Right lobe of liver (tissue), 6 donors: ENCODE results near the gene CYSLTR2. TPM values are rescaled to one million over a fixed set of nuclear protein-coding genes. Genes with fewer than 3 reads are reported as not detected.

Experiments used
- ATAC-seq, 4 donors: fragments of 200-7000 bp; cut with Tn5 transposase; one replicate each; pipeline ENCODE4 v1.9.1; 2020; ENCODE audit warnings: mild to moderate bottlenecking in 4 of 4, moderate library complexity in 4 of 4
- DNase-seq, 3 donors: peaks; one replicate each; pipeline ENCODE4 v3.0.0-alpha.2; 2020
- H3K27ac ChIP-seq, 3 donors: fragments of 200-600 bp; one replicate each; pipeline ENCODE4 v1.8.0; 2022
- H3K27me3 ChIP-seq, 2 donors: fragments of 200-600 bp; one replicate each; pipeline ENCODE4 v1.8.0; 2022
- H3K36me3 ChIP-seq, 4 donors: fragments of 200-600 bp; sonication (generic) in 1 of 4; one replicate each; pipeline versions ENCODE4 v1.5.1 to v1.8.0; 2017 to 2022; ENCODE audit warnings: control low read depth in 1 of 4
- H3K4me1 ChIP-seq, 4 donors: fragments of 200-600 bp; sonication (generic) in 1 of 4; one replicate each; pipeline versions ENCODE4 v1.5.1 to v1.8.0; 2017 to 2022; ENCODE audit warnings: control low read depth in 1 of 4
- H3K4me3 ChIP-seq, 3 donors: fragments of 200-600 bp; one replicate each; pipeline ENCODE4 v1.8.0; 2022
- H3K9me3 ChIP-seq, 4 donors: fragments of 200-600 bp; sonication (generic) in 1 of 4; one replicate each; pipeline versions ENCODE4 v1.5.1 to v1.8.0; 2017 to 2022; ENCODE audit warnings: control low read depth in 1 of 4
- CTCF ChIP-seq, 4 donors: fragments of 200-600 bp in 3 of 4; fragments of 450-650 bp in 1 of 4; IDR thresholded peaks; one replicate each; pipeline versions ENCODE4 v1.5.1 to v1.8.0; 2016 to 2022; ENCODE audit warnings: antibody characterized with exemption in 4 of 4, mild to moderate bottlenecking in 2 of 4
- POLR2A ChIP-seq: fragments of 450-650 bp; IDR thresholded peaks from one replicate; pipeline ENCODE4 v1.6.1; 2017; ENCODE audit warnings: antibody characterized with exemption, mild to moderate bottlenecking
- WGBS: methylation state at CpG from one replicate; pipeline ENCODE4 v1.1.6; 2018; ENCODE audit warnings: low coverage, low lambda C conversion rate; ENCODE audit not compliant: insufficient coverage; ENCODE audit errors: missing lambda C conversion rate; 5-methylcytosine and 5-hydroxymethylcytosine counted together
- intact Hi-C, 2 donors: fragments of 100-400 bp; cut with DNase I; formaldehyde crosslinking; loops; one replicate each; pipeline versions ENCODE4 v1.11.2 to v1.14.1; 2022
- total RNA-seq, 6 experiments: library from RNA; depleted of rRNA in 2 of 6; stranded (reverse); fragments of >200 nt in 2 of 6; fragmentation: NEBNext Ultra II Directional in 3 of 6; extraction: Animal tissue kit (Norgen Biotek cat#: 25700) in 3 of 6; gene quantifications; one replicate each; pipeline versions ENCODE4 v1.1.0 to v1.2.4, GENCODE V29; 2016 to 2023
- donor health status: DM: no; HTN: yes; CAD: no.
- donor health status: DM: no; HTN: no; CAD: no.
- donor health status: DM: no; HTN: no; CAD: no.
- donor health status: DM: no; HTN: yes; CAD: no.
- donor health status: DM: no; HTN: yes; CAD: no.

CYSLTR2 gene
- total RNA-seq, 6 experiments from 2014 or later = 0.06 to 0.93 (median 0.14) TPM

GRCh38 chr13:48624016-48624415 is 29.7 kb upstream of the CYSLTR2 start:
- no peak for TF ChIP-seq CTCF (IDR thresholded peaks at IDR 0.05)
- TF ChIP-seq POLR2A = no peak
- 62% methylated on average over 2 of the region's 4 CpGs for WGBS
- H3K36me3 ChIP-seq = no peaks in the 10 kb centered on the region
- DNase-seq (no peak), ATAC-seq (no peak)
- peaks cover 0 to 24% (median 8%) of the 10 kb centered on the region in 4 donors for H3K4me1 ChIP-seq
- no peak overlapping the region for H3K4me3 ChIP-seq
- H3K27me3 ChIP-seq = no peaks in the 10 kb centered on the region
- H3K27ac ChIP-seq = no peak overlapping the region
- intact Hi-C loops = no loop called here
- no peaks in the 10 kb centered on the region for H3K9me3 ChIP-seq

GRCh38 chr13:48624858-48625257 is 28.9 kb upstream of the CYSLTR2 start:
- DNase-seq = no peak
- TF ChIP-seq CTCF (IDR thresholded peaks at IDR 0.05) (no peak), POLR2A (no peak)
- Histone ChIP-seq H3K4me3 (no peak overlapping the region), H3K27ac (peak overlapping the region in 1 of 3 donors; percentile 30), H3K36me3 (no peaks in the 10 kb centered on the region), H3K9me3 (no peaks in the 10 kb centered on the region), H3K27me3 (no peaks in the 10 kb centered on the region), H3K4me1 (peaks cover 0 to 24% (median 8%) of the 10 kb centered on the region in 4 donors)
- peak in 2 of 4 donors; percentile 32 to 33 for ATAC-seq
- intact Hi-C loops = no loop called here
- 33% methylated on average over 4 of the region's 4 CpGs for WGBS

DNA sequence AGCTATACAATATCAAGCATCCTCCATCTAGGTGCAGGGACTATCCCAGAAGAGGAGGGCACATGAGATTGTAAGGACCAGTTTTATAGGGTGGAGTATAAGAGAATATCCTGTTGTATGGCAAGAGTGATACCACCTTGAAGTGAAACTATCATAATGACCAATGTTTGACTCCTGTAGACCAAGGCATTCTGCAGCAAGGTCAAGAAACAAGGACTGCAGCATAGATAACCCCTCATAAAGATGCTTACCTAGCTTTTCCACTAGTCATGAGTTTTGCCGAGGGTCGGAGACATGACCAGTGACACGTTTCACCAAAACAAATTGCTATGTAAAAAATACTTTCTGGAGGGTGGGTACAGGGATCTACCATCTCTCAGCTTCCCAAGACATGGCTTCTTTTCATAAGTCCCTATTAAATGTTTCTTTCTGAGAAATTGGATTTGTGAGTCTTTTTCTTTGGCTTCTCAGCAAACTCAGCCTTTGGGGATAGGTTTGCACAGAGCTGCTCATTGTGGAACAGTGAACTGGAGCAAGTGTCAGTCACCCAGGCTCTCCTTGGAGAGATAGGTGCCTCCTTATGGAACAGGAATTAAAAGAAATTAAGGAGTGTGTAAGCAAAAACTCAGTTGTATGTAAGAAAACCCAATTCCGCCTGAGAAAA is 28.2 kb upstream of the CYSLTR2 start:
- intact Hi-C loops = no loop called here
- WGBS = 18% methylated on average over 4 of the region's 4 CpGs
- DNase-seq (no peak), ATAC-seq (peak; percentile 44 to 75 (median 62))
- H3K4me1 ChIP-seq = peaks cover 0 to 24% (median 8%) of the 10 kb centered on the region in 4 donors
- H3K27ac ChIP-seq = peak overlapping the region in 2 of 3 donors; percentile 30 to 47
- H3K36me3 ChIP-seq = no peaks in the 10 kb centered on the region
- TF ChIP-seq CTCF (IDR thresholded peaks at IDR 0.05) = no peak
- no peak for TF ChIP-seq POLR2A
- H3K4me3 ChIP-seq = no peak overlapping the region
- no peaks in the 10 kb centered on the region for H3K9me3 ChIP-seq
- H3K27me3 ChIP-seq = no peaks in the 10 kb centered on the region

GRCh38 chr13:48626077-48626449 is 27.7 kb upstream of the CYSLTR2 start:
- Histone ChIP-seq H3K27ac (peak overlapping the region; percentile 18 to 47 (median 31)), H3K4me3 (no peak overlapping the region), H3K9me3 (no peaks in the 10 kb centered on the region), H3K4me1 (peaks cover 0 to 24% (median 8%) of the 10 kb centered on the region in 4 donors), H3K36me3 (no peaks in the 10 kb centered on the region), H3K27me3 (no peaks in the 10 kb centered on the region)
- TF ChIP-seq POLR2A = no peak
- TF ChIP-seq CTCF (IDR thresholded peaks at IDR 0.05) = no peak
- peak; percentile 26 to 61 (median 53) for ATAC-seq
- WGBS = 0% methylated on average over 1 of the region's 1 CpG
- intact Hi-C loops = no loop called here
- no peak for DNase-seq
